ENCODE measurements around the gene DYNLT1.
"Not testable (repeated sequence)": the region's sequence is repeated elsewhere in the genome, so short reads cannot be mapped to it uniquely, and the experiment has no call there.

The DYNLT1 gene

DNA sequence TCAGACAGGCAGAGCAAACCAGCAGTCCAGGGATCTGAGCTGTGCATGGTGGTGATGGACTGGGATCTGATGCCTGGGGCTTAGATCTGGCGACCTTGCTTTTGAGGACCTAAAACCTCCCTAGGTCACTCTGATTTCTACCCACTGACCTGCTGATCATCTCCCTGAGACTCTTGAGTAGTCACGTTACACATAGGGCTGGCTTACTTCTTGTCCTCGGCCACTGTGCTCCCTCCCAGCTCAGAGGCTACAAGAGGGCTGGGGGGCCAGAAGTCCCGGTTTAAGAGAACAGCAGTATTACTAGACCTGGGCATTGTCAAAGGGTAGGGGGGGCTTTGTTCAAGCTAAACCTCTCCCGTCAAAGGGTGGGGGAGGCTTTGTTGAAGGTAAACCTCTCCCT is 5.5 kb downstream of the DYNLT1 start:
- DNase-seq: no peak

DNA sequence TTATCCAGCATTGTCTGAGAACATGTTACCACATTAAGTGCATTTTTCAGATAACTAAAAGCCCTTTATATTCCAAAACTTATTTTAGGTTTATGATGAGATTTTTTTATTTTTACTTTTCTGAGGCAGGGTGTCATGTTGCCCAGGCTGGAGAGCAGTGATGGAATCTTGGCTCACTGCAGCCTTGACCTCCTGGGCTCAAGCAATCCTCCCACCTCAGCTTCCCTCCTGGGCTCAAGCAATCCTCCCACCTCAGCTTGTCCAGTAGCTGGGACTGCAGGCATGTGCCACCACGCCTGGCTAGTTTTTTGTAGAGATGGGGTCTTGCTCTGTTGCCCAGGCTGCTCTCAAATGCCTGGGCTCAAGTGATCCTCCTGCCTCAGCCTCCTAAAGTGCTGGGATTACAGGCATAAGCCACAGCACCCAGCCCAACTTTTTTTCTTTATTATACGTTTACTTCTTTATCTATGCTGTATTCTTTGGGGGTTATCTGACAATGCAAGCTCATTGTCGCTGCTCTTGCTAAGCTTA is 6.2 kb downstream of the DYNLT1 start:
- DNase-seq: no peak

DNA sequence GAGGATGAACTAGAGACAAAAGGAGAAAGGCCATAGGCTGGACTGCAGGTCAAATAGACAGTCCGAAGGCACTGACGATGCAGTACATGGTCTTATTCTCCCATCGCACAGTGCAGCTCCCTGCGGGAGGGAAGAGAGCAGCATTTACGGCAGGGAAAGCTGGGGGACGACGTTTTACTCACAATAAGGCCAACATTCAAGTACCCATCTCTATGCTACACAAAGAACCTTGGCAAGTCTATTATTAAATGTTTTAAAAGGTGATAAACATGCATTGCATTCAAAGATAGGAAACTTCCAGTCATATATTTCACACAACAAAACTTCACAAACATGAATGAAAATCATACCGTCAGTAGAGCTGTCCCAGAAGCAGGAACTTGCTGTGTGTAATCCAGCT is 7.8 kb downstream of the DYNLT1 start:
- no peak for DNase-seq

DNA sequence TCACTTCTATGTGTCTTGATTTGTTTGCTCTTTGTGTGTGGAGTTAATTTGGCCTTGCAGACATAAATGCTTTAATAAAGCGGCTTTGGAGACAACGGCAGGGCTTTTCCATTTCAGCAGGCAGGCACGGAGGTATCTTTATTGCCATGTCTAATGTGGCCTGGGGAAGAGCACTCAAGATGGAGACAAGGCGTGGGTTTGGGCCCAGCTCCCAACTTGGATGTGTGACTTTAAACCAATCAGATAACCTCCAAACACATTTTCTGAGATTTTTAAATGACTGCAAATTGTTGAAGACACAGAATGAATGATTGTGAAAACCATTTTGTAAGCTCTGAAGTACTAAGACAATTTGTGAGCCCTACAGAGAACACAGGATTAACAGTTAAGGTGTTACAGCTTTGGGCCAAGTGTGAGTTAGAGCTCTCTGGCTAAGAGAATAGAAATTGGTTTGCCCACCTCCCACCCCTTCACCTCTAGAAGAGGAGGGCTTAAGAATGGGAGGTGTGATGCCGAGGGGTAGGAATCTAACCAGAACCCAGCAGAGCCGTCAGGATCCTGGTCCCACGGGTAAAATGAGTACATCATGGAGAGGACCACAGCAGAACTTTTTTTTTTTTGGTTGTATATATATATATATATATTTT is 9.0 kb downstream of the DYNLT1 start:
- DNase-seq: no peak

DNA sequence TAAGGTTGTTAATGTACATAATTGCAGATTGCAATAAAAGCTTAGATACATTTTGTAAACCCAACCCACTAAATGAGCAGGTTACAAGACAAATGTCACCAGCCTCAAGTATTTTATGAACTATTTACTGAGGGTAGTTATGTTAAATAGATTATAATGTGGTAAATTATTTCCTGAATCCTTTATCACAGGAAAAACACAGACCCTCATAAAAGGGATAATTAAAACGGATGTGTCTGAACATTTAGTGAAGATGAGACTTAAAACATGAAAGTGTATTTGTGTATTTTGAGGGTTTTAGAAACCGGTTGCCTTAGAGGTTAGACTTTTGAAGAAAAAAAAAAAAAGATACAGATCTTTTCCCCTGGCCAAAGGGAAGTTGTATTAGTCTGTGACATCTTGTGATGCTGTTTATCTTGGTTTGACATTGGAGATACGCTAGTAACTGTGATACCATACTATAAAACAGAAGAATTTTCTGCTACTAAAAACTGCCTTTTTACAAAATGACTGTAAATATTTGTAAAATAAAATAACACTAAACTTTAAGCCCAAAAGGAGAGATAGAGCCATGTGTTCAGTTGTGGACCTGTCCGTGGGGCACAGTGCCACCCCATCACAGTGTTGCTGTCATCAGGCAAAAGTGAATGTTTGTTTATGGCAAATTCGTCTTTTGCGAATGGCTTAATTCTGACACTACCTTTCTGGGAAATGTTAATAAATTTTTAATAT is 9.7 kb downstream of the DYNLT1 start:
- no peak for DNase-seq

DNA sequence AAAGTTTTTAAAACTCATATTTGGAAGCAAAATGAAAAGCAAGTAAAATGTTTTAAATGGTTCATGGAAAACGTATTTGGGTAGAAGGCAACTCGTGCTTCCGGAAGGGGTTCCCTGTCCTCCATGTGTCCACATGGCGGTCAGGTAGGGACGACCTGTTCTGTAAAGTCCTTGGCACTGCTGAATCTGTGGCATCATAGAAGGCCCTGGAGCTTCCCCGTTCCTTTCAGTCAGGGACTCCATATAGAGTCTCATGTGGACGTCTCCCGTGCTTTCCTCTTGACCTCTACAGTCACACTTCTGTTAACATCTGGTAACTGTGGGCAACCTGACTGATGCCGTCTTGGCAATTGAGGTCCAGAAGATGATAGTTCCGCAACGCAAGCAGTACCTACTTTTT is 11.4 kb downstream of the DYNLT1 start:
- DNase-seq: no peak

DNA sequence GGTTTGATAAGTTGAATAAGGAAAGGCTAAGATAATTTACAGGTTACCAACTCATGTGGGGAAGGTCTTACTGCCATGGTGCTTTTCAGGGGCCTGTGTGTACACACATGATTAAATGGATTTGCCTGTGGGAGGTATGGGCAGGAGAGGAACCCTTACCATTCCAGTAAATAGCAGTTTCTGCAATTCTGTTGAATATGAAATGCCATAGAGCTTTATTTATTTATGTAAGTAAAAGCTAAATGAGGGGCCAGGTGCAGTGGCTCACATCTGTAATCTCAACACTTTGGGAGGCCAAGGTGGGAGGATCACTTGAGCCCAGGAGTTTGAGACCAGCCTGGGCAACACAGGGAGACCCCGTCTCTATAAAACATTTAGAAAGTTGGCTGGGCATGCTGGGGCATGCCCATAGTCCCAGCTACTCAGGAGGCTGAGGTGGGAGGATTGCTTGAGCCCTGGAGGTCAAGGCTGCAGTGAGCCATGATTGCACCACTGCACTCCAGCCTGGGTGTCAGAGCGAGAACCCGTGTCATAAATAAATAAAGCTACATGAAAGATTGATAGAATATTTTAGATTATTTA is 11.9 kb downstream of the DYNLT1 start:
- not testable (repeated sequence) for DNase-seq

DNA sequence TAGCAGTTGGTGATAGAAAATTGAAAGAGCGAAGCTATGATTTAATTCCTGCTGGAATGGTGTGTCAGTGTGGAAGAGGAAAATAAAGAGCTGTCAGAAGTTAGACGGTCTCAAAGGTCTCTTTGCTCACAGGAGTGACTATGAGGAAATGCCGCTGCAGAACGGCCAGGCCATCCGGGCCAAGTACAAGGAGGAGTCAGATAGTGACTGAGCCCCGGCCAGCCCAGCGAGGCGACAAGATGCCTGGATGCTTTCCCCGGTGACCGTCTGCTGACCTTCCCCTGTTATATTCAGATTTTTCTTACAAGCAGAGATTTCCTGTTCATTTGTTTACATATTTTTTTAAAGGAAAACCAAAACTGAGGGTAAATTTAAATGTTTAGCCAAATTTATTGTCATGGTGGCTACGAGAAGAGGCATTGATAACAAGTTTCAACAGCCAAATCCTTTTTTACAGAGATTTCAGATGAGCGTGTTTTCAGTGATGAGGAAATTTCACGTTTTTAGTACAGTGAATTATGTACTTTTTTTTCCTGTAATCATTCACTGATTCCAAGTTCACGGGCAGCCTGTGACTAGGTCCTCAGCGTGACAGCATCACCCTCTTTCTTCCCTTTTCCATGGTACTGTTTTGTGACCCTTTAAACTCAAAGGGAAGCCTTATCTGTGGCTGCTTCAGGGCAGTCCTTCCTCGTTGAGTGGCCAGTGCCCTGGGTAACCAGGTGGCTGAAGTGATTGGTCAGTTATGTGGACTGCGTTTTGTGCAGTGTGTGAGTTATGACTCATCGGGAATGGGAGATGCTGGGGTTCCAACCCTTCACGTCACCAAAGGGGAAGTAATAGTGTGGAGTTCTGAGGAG is 12.6 kb downstream of the DYNLT1 start:
- no peak for DNase-seq

DNA sequence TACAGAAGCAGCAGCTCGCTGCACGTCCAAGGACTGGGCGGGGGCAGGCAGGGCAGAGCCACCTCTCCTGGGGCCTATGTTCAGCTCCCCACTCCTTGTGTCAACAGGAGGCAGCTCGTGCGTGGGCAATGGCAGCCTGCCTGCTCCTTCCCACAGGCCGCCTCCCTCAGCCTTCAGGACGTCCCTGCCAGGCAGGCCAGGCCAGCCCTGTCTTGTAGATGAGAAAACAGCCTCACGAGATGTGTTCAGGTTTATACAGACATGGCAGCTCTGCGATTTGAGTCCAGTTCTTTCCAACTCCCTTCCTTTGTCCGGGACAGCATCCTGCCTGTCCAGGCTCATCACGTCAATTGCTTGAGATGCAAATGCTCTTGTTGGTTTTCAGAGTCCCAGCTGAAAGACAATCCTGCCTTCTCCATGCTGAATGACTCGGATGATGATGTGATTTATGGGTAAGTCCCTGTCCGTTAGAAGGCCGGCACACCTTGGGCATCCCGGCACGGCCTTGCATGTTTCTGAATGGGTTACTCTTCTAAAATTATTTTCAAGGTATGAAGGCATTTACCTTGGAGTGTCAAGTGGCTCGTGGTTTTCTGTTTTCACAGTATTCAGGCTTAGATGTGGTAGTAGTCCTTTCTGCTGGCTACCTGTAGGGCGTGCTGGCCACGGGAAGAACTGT is 13.5 kb downstream of the DYNLT1 start:
- no peak for DNase-seq

DNA sequence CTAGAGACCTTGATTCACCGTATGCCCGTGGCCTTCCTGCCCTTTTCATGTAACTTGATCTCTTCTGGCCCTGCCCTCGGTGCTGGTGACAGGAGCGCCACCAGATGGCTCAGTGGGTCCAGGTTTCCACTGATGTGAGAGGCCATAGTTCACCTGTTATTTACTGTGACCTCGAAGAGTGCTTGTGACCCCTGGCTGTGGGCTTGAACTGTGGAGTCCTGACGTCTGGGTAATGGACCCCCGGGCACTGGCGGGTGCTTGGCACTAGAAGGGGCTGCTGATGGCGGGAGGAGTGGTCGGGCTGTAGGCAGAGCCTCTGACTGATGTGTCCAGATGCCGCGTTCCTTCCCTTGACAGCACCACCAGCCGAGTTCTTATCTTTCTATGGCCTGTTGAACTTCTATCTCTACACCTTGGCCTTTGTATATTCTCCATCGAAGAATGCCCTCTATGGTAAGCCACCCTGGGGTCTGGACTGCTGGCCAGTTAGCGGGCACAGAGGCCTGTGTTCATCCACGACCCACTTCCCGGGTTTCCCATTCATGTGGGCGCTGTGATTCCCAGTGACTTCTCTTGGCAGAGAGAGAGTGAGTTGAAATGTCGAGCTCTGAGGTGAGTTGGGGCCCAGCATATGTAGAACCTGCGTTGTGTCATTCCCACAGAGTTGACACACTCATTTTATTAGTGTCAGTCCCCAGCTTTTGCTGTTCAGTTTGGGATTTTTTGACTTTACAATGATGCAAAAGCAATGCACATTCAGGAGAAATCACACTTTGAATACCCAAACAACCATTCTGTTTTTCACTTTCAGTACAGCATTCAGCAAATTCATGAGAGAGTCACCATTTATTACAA is 14.9 kb downstream of the DYNLT1 start:
- no peak for DNase-seq

DNA sequence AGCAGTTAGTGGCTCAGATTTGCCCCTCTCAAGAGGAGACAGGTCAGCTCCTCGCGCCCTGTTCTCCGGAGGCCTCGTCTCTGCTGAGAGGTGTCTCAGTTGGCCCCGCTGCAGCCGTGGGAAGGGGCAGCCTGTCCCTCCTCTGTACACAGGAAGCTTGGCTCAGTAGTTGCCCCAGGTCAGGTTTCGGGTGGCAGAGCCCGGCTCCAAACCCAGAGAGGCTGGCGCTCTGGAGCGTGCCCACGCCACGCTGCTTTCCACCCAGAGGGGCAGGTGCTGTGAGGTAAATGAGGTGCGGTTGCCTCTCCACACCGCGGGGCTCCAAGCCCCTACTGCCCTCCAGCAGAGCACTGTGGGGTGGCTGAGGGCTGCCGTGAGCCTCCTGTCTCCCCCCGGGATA is 16.0 kb downstream of the DYNLT1 start:
- DNase-seq: no peak

DNA sequence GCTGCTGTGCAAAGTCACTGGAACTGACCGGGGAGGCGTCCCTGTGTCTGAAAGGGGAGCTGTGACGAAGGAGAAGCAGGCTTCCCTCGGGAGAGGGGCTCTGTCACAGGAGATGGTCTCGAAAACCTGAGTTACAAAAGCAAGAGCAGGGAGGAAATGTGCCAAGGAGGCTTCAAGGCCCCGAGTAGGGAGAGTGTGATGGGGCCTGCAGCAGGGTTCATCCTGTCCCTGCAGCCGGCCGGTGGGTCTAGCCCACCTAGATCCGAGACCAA is 16.7 kb downstream of the DYNLT1 start:
- no peak for DNase-seq

DNA sequence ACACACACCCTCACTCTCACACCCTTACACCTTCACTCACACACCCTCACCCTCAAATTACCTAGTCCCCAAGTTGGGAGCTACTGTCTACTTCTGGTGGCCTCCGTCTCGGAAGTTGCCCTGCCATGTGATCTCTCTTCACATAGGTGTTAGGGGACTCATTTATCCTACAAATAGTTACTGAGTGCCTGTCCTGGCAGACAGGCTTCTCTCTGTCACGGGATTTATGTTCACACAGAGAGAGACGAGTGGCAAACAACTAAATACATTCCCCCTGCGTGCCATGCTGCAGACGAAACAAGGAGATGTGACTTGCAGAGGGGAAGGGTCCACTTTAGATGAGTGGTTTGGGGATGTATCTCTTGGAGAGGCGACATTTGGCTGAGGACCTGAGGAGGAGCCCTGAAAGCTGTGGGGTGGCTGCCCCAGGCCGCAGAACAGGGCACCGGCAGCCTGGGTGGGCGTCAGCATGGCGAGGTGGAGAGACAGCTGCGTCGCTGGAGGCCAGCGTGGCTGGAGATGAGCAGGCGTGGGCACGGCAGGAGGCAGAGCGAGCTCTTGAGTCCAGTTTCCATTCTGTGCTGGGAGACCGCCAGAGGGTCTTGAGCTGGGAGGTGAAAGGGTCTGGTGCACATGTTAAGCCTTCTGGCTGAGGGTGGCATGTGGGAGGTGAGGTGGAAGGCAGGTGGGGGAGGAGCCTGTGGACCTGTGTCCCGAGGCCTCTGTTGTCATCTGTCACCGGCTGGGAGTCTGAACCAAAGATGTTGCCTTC is 17.2 kb downstream of the DYNLT1 start:
- no peak for DNase-seq

DNA sequence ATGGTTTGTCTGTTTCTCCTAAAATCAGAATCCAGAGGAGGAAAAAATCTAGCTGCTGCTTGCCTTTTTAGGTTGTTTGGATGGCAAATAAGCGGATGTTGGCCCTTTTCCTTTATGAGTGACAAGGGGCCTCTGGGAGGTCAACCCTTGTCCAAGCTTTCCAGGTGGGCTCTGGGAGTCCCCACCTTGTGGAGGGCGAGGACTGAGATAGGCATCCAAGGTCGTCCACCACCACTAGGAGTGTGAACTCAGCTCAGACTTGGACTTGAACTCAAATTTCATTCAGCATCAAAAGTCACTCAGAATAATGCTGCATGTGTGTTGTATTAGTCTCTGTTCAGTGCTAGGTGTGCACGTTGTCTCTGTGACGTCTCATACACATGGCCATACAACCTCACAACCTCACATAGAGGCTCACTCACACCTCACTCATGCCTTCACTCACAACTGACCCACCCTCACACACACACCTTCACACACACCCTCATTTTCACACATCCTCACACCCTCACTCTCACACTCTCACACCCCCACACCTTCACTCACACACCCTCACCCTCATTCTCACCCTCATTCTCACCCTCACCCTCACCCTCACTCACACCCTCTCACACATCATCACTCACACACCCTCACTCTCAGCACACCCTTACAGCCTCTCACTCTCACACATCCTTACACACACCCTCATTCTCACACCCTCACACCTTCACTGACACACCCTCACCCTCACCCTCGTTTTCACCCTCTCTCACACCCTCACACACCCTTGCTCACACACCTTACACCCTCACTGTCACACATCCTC is 18.0 kb downstream of the DYNLT1 start:
- no peak for DNase-seq

DNA sequence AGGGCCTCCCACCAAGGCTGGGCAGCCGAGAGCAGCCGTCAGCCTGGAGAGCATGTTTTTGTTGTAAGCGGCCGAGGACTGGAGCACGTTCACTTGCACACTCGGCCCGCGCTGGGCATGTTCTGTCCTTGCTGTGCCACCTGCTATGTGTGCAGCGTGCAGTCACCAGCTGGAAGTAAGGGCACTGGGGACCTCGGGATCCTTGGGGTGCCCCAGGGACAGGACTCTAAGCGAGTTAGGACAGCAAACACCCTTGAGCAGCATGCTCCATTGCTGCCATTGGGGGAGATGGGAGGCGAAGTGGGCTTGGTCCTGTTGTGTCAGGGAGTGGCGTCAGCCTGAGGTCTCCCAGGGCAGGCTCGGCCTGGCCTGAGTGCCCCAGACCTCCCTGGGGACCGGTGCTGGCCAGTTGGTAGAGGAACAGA is 18.6 kb downstream of the DYNLT1 start:
- no peak for DNase-seq

DNA sequence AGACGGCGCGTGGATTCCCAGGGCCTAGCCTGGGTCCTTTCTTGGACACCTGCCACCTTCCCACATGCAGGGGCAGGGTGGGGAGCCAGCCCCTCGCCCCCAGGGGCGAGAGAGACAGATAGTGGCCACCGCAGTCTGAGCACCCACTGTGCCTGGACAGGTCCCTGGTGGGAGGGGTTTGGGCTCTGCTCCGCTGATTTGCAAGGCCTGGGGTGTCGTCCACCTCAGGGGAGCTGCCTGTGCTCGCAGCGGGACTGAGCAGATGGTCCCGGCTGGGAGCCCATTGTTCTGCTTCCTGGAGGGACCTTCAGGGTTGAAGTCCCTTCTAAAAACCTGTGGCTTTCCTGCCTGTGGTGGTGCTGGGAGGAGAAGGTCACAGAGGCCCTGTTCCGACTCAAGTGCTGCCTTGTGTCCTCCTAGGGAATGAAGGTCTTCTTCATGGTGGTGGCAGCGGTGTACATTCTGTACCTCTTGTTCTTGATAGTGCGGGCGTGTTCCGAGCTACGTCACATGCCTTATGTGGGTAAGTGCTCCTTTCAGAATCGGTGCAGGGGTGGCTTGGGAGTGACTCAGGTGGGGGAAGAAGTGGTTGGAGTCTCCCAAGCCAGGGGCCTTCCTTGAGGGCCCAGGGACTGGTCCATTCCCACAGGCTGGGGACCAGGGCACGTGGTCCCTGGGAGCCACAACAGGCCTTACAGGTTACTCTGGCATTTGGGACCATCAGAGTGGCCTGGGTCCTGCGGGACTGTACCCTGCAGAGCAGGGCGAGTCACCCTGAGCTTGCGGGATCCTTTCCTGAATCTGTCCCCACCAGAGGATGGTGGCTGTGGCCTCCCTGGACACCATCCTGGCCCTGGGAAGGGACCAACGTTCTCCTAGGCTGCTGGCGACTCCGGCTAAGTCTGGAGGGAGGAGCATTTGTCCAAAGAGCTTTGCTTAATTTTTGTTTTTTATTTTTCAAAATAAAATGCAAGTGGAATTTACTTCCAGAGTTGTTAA is 19.6 kb downstream of the DYNLT1 start:
- DNase-seq: no peak

DNA sequence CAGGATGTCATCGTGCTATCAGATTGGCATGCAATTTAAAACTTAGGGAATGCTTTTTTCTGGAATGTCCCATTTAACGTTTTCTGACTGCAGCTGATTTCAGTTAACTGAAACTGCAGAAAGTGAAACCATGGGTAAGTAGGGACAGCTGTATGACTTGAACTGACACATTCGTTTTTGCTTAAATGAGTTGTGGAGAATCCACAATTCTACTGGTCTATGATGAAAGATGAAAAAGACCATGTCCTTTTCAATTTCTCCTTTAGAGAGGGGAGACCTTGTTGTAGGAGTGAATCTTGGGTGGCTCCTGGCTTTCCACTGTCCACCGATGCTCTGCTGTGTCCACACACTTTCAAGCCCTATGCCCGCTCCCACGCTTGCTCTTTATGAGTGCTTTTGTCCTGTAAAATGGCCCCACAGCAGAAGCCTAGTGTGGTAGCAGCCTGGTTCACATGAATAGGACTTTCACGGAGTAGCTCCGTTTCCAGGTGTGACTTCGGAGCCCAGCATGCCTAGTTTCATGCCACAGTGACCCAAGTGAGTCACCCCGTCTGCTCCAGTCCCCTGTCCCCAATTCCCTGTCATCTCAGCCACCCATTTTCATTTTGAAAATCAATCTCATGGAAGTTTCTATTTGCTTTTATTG is 21.9 kb downstream of the DYNLT1 start:
- DNase-seq: no peak
